Superior temporal gyrus (tissue), 1 donor: ENCODE data around the gene MYLK2.

Experiments
- DNase-seq: peaks from one replicate; pipeline ENCODE4 v3.0.0-alpha.2; 2016; ENCODE audit errors: extremely low spot score

Gene MYLK2

DNA sequence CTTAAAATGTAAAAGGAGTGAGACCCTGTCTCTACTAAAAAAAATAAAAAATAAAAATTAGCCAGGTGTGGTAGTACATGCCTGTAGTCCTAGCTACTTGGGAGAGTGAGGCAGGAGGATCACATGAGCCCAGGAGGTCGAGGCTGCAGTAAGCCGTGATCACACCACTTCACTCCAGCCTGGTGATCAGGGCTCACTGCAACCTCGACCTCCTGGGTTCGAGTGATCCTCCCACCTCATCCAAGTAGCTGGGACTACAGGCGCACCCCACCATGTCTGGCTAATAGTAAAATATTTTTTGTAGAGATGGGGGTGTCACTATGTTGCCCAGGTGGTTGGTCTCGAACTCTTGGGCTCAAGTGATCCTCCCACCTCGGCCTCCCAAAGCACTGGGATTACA is 34.3 kb downstream of the MYLK2 start:
- DNase-seq: no peak

DNA sequence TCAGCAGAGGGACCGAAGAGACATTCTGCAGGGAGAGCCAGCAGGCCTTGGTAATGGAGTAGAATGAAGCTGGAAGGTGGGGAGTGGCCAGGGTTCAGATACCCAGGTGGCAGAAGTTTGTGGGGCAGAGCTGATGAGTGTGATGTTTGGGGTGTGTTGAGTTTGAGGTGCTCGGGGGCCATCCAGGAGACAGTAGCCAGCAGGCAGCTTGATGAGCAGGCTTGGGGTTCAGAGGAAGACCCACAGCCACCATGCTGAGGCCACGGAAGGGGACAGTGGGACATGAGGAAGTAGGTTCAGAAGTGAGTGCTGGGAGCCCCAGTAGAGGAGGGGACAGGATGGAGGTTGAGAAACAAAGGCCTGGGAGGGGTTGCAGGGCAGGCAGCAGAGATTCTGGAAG is 37.4 kb downstream of the MYLK2 start:
- DNase-seq: no peak

DNA sequence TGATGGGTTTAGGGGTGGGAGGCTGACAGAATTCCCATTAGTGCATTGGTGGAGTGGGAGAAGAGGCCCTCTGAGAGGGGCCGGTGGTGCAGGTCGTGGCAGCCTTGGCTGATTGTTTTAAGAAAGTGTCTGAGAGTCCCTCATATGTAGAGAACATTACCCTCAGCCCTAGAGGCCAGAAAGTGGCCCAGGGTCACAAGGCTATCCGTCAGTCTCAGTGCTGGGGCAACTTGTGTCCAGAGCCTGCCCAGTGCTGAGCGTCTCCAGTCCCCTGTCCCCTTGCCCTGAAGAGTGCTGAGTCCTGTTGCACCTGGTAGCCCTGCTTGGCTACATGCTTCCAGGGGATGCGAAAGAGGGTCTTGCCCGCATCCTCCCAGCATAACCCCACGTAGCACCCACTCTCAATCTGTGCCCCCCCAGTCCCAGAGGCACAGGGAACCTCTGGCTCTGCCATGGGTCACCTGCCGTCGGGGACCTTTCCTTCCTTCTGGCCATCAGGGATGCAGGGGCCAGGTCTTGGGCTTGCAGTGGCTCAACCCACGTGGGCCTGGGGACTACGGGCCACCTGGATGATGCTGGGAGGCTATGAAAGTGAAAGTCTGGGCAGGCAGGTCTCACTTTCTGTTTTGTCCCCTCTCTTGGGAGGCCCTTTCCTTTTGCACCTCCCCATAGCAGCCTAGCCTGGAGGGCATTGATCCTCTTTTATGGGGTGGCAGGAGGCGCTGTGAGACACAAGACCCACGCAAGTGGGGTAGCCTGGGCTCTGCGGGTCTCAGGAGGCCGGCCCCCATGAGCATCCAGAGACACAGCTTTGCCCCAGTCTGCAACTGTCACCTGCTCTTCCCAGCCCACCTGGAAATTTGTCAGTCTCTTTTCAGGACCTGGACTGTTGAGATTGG is 39.0 kb downstream of the MYLK2 start:
- no peak for DNase-seq

DNA sequence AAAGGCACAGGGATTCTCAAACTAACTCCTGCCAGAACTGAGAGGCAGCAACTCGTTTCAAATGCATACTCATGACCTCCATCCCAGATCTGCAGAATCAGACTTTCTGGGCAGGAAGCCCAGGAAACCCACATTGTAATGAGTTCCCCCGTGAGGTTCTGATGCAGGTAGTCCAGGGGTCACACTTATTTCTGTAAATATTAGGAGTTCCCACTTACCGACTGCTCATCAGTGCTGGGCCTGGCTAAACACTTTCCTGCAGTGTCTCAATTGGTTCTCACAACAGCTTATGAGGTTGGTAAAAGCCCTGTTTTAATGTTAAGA is 39.6 kb downstream of the MYLK2 start:
- DNase-seq: no peak

- DNase-seq: no peak
Observed at GRCh38 chr20:31859266-31859997, 40.3 kb downstream of the MYLK2 start.

GRCh38 chr20:31859998-31860380 is 40.8 kb downstream of the MYLK2 start:
- no peak for DNase-seq

- DNase-seq: no peak
Observed at GRCh38 chr20:31860390-31861134, 41.4 kb downstream of the MYLK2 start.

DNA sequence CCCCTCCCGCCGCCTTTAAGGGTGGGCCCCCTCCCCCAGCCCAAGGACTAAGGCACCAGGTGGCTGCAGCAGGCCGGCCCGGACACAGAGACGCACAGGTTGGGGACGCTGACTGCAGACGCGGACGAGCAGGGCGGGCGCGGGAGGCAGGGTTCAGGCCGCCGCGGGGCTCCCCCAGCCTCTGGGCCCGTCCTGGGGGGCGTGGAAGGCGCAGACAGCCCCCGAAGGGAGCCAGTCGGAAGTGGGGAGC is 41.9 kb downstream of the MYLK2 start:
- no peak for DNase-seq

GRCh38 chr20:31861385-31862156 is 42.4 kb downstream of the MYLK2 start:
- DNase-seq: no peak

DNA sequence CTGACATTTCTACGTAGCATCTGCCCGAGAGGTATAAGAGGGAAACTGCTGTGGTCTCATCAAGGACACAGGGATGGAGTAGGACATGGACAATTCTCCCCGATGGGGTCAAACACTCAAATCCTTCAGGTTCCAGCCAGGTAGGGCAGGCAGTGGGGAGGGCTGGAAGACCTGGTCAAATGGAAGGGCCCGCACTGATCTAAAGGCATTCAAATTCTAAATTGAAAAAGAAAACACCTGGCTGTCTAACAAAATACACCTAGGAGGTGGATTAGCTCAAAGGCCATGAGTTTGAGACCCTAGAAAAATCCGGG is 43.0 kb downstream of the MYLK2 start:
- DNase-seq: no peak

- no peak for DNase-seq
Observed at GRCh38 chr20:31862506-31862905, 43.4 kb downstream of the MYLK2 start.

GRCh38 chr20:31863296-31864085 is 44.3 kb downstream of the MYLK2 start:
- DNase-seq: no peak

DNA sequence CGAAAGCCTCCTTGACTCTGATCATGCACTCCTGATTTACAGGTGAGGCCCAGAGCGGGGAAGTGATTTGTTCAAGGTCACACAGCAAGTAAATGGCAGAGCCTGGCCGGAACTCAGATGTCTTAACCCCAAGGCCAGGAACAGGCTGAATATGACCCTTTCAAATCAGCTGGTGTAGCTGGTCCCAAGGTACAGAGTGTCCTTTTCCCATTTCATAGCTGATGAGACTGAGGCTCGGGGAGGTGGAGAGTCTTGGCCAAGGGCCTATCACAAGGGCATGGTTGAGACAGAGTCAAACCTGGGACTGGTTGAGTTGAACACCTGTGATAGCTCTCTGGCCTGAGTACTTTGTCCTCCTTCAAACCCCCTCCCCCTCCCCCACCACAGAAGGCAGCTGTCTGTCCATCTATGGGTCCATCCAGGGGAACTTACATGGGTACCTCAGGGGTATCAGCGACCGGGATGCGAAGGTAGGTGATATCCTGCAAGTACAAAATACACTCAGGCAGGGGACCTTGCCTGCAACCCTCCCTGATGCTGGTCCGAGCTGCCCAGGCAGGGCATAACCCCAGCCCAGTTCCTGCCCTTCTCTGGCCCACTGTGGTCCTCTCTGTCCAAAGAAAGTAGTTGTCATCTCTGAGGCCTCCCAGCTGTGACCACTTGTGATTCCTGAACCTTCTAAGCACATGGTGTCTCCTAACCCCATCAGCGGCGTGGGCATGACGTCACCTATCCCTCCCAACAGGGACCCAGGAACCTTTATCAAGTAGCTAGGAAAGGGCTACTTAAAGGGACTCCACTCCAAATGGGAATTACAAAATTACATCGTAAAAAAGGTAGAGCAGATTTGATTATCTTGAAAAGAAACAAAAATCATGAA is 45.6 kb downstream of the MYLK2 start:
- DNase-seq: no peak

DNA sequence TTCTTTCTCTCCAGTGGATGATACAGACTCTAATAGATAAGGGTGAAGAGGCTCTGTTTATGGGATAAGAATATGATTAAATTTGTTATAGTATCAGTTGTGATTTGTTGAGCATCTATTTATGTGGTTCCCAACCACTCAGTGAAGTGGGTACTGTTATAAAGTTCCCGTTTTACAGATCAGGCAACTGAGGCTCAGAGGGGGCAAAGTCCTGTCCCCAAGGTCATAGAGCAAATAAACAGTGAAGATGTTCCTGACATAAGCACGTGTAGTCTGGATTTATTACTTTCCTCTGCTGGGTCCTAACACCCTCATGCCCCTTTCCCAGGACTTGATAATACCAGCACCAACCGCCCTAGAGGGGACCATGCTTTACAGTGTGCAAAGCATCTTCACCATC is 47.1 kb downstream of the MYLK2 start:
- no peak for DNase-seq

GRCh38 chr20:31868853-31869672 is 49.9 kb downstream of the MYLK2 start:
- no peak for DNase-seq

DNA sequence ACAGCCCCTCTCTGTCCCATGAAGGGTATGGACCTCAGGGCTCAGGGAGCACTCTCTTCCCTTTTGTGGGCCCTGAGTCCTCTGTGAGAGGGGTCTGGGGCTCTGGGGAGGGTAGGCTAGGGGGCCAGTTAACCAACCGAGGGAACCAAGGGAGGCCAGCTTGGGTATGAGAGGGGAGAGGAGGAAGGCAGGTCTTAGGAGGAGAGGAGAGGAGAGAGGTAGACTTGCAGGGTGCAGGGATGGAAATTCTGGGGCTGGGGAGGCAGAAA is 50.5 kb downstream of the MYLK2 start:
- DNase-seq: no peak

DNA sequence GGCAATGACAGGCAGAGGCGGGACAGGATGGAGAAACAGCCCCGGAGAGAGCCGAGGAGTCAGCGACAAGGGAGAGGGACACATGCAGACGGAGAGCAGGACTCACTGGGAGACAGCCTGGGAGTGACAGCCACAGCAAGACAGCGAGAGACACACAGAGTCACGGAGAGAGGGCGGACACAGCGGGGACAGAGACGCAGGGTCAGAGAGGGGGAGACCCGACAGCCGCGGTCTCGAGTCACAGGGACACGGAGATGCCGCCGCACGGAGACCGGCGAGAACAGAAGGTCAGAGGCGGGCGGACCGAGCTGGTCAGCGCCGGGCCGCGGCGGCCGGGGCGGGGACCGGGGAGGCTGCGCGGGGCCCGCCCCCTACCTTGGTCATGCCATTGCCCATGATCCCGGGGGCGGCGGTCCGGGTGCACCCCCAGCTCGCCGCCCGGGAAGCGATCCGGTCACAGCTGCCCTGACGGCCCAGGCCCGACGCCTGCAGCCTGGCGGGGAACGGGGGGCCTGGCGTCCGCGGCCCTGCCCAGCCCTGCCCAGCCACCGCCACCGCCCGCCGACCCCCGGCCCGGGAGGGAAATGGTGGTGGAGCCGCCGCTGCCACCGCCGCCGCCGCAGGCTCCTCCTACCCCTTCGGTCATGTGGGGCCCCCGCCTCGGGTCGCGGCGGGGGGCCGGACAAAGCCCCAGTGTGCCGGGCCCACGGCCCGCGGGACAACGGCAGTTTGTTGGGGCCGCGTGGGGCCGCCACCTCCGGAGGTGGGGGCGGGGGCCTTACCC is 51.0 kb downstream of the MYLK2 start, which contains the start of the genes DUSP15 and TTLL9:
Gene DUSP15, minus strand, starts transcription at position 586 of the 784 bp plus-strand sequence. Its CDS starts 190 bp downstream, at position 396.
Gene TTLL9, plus strand, starts transcription at position 693 of the 784 bp plus-strand sequence. CDS start 493 bp downstream, outside the sequence.
- DNase-seq: peak; percentile 75

DNA sequence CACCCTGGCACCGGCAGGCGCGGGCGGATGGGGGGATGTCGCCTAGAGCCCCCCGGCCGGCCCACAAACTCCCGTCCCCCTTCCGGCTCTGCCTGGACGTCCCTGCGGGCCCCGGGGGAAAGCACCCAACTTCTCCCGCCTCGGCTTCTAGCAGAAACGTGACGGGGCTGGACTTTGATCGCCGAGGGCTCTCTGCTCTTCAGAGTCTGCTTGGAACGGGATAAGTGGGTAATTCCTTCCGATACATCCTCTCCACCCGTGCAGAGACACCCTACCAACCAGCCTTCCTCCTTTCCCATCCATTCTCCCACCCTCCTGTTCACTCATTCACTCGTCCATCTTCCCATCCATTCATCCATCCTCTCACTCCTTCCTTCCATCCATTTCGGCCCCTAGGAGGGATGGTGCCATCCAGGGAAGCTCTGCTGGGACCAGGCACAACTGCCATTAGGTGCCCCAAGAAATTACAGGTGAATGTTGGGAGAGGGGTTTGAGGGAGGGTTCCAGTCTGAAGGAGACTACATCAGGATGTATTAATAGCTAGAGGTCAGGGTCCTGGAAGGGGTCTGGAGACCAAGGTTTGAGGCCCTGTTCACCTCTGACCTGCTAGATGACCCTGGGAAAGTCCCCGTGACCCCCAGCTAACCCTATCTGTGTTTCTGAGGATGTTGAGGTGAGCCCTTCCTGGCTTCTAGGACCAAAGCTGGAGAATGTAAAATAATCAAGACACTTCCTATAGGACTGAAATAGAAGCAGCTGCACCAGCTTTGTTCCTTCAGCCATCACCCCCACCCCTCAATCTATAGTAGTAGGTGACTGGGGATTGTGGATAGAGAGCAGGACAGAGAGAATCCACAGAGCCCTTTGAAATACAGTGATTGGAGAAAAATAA is 51.8 kb downstream of the MYLK2 start:
- DNase-seq: peak; percentile 39
